Lung (tissue), 12 donors: ENCODE data around the gene VLDLR. TPM values are rescaled to one million over a fixed set of nuclear protein-coding genes. Genes with fewer than 3 reads are reported as not detected.

Source experiments
- ATAC-seq: fragments of 200-7000 bp; cut with Tn5 transposase; one replicate; pipeline ENCODE4 v1.9.1; 2020; ENCODE audit warnings: moderate number of reproducible peaks; ENCODE audit not compliant: insufficient read depth, low FRiP score
- DNase-seq, 3 donors: peaks; one replicate each; pipeline ENCODE4 v3.0.0-alpha.2; 2013 to 2017
- H3K27ac ChIP-seq, 2 donors: one replicate each; pipeline ENCODE4 v1.5.1; 2013; ENCODE audit warnings: mild to moderate bottlenecking in 2 of 2, moderate library complexity in 2 of 2, control low read depth in 1 of 2, inconsistent platforms in 1 of 2, low read depth in 1 of 2, low read length in 1 of 2
- H3K27me3 ChIP-seq, 3 donors: one replicate each; pipeline ENCODE4 v1.5.1; 2013; ENCODE audit warnings: low read length in 2 of 3; ENCODE audit not compliant: control insufficient read depth in 3 of 3, insufficient read depth in 3 of 3
- H3K36me3 ChIP-seq, 4 donors: one replicate each; pipeline ENCODE4 v1.5.1; 2013; ENCODE audit warnings: low read length in 4 of 4, mild to moderate bottlenecking in 1 of 4, moderate library complexity in 1 of 4; ENCODE audit not compliant: control insufficient read depth in 4 of 4, insufficient read depth in 4 of 4
- H3K4me1 ChIP-seq, 5 donors: one replicate each; pipeline ENCODE4 v1.5.1; 2013; ENCODE audit warnings: low read length in 5 of 5, mild to moderate bottlenecking in 2 of 5, moderate library complexity in 1 of 5; ENCODE audit not compliant: control insufficient read depth in 5 of 5, insufficient read depth in 5 of 5
- H3K4me3 ChIP-seq: one replicate; pipeline ENCODE4 v1.5.1; 2013; ENCODE audit warnings: mild to moderate bottlenecking, control low read depth, moderate library complexity
- H3K9ac ChIP-seq, 2 donors: one replicate each; pipeline ENCODE4 v1.5.1; 2013; ENCODE audit warnings: low read length in 2 of 2, control low read depth in 1 of 2; ENCODE audit not compliant: insufficient read depth in 1 of 2
- H3K9me3 ChIP-seq, 4 donors: one replicate each; pipeline ENCODE4 v1.5.1; 2013; ENCODE audit warnings: low read length in 3 of 4, mild to moderate bottlenecking in 1 of 4, moderate library complexity in 1 of 4; ENCODE audit not compliant: control insufficient read depth in 4 of 4, insufficient read depth in 3 of 4
- WGBS, 2 donors: extraction: QIAGEN DNeasy Blood & Tissue Kit; methylation state at CpG; one replicate each; pipeline ENCODE4 v1.1.7; 2013; 5-methylcytosine and 5-hydroxymethylcytosine counted together
- polyA plus RNA-seq, 2 donors: library from polyadenylated mRNA; stranded (reverse); fragments of 200-250 nt; gene quantifications; one replicate each; pipeline ENCODE4 v1.2.1, GENCODE V29; 2013
- total RNA-seq, 2 donors: library from RNA; depleted of rRNA in 1 of 2; stranded (reverse); fragments of >200 nt in 1 of 2; gene quantifications; one replicate each; pipeline ENCODE4 v1.2.1, GENCODE V29; 2014 to 2021
- TF ChIP-seq, protein P1 (sequence below): IDR thresholded peaks from 2 replicates; pipeline ENCODE4 v1.5.1; 2012; ENCODE audit warnings: mild to moderate bottlenecking; ENCODE audit errors: control extremely low read depth, extremely low read depth
- donor health status: control.
- donor health status: control.
- donor health status: Bipolar disorder and iron deficiency.
- donor health status: healthy.
- donor health status: DM: yes; HTN: yes; CAD: no.

The VLDLR gene
- total and polyA plus RNA-seq, 4 donors = 5.7 to 32.3 (median 14.6) TPM

DNA sequence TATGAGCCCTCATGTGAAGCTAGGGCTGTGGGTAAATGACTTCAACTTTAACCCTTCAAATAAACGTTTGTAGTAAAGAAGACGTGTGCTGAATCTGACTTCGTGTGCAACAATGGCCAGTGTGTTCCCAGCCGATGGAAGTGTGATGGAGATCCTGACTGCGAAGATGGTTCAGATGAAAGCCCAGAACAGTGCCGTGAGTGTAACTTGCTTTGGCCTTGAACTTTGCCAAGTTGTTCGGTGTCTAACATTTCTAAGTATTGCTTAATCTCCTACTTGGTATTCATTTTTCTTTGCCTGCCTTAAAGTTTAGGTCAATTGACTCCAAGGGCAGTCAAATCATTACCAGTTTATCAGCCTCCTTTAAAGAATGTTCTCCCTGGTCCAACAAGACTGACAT is 18.2 kb downstream of the VLDLR start:
- H3K4me1 ChIP-seq = peaks cover 0 to 14% (median 5%) of the 10 kb centered on the region in 5 donors
- H3K9me3 ChIP-seq = no peaks in the 10 kb centered on the region
- H3K27me3 ChIP-seq = no peaks in the 10 kb centered on the region
- H3K27ac ChIP-seq = no peak overlapping the region
- no peak overlapping the region for H3K9ac ChIP-seq
- ATAC-seq = no peak
- DNase-seq = no peak
- no peak overlapping the region for H3K4me3 ChIP-seq
- TF ChIP-seq, protein P1, sequence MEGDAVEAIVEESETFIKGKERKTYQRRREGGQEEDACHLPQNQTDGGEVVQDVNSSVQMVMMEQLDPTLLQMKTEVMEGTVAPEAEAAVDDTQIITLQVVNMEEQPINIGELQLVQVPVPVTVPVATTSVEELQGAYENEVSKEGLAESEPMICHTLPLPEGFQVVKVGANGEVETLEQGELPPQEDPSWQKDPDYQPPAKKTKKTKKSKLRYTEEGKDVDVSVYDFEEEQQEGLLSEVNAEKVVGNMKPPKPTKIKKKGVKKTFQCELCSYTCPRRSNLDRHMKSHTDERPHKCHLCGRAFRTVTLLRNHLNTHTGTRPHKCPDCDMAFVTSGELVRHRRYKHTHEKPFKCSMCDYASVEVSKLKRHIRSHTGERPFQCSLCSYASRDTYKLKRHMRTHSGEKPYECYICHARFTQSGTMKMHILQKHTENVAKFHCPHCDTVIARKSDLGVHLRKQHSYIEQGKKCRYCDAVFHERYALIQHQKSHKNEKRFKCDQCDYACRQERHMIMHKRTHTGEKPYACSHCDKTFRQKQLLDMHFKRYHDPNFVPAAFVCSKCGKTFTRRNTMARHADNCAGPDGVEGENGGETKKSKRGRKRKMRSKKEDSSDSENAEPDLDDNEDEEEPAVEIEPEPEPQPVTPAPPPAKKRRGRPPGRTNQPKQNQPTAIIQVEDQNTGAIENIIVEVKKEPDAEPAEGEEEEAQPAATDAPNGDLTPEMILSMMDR = no peak
- 82 to 87% methylated on average over 7 of the region's 7 CpGs for WGBS, 2 donors
- peaks cover 8 to 59% (median 43%) of the 10 kb centered on the region in 4 donors for H3K36me3 ChIP-seq

DNA sequence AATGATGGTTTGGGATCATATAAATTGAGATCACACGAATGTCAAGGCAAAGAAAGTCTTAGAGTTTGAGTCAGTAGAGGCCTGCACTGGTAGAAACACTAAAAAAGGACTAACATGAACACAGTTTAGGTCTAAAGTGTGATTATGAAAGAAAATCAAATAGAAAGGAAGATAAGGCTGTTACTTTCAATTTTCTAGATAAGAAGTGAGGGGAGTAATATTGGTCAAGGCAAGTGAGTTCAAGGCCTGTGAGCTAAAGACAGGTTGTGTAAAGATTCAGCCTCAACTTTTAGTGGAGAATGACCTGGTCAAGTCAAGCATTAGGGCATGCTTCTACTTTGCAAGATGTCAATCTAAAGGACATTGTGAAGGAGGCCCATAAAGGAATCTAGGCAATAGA is 19.0 kb downstream of the VLDLR start:
- ATAC-seq = no peak
- peaks cover 0 to 12% (median 3%) of the 10 kb centered on the region in 5 donors for H3K4me1 ChIP-seq
- no peak for DNase-seq
- TF ChIP-seq, protein P1 = no peak
- no peak overlapping the region for H3K4me3 ChIP-seq
- 79% methylated on average over 1 of the region's 1 CpG for WGBS, 2 donors
- H3K27me3 ChIP-seq = no peaks in the 10 kb centered on the region
- H3K27ac ChIP-seq = no peak overlapping the region
- no peak overlapping the region for H3K9ac ChIP-seq
- no peaks in the 10 kb centered on the region for H3K9me3 ChIP-seq
- H3K36me3 ChIP-seq = peaks cover 8 to 67% (median 48%) of the 10 kb centered on the region in 4 donors

DNA sequence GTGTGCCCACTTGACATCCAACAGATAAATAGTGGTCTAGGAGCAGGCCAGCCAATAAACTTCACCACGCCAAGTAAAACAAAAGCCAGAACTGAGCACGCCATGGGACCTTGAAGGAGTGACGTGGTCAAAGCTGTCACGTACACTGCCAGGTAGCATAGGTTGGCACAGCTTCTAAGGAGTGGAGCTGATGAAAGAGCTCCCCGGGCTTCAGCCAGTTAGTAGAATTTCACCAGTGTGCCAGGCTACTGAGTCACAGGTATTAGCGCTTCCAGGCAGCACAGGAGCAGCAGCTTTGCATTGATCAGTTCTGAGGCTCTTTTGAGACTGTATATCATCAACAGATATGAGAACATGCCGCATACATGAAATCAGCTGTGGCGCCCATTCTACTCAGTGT is 19.4 kb downstream of the VLDLR start:
- H3K9ac ChIP-seq = no peak overlapping the region
- peaks cover 8 to 67% (median 45%) of the 10 kb centered on the region in 4 donors for H3K36me3 ChIP-seq
- H3K4me3 ChIP-seq = no peak overlapping the region
- 93 to 97% methylated on average over 8 of the region's 8 CpGs for WGBS, 2 donors
- no peak overlapping the region for H3K27ac ChIP-seq
- H3K4me1 ChIP-seq = peaks cover 0 to 9% (median 3%) of the 10 kb centered on the region in 5 donors
- no peak for DNase-seq
- H3K27me3 ChIP-seq = no peaks in the 10 kb centered on the region
- no peaks in the 10 kb centered on the region for H3K9me3 ChIP-seq
- ATAC-seq = no peak
- TF ChIP-seq, protein P1 = no peak

DNA sequence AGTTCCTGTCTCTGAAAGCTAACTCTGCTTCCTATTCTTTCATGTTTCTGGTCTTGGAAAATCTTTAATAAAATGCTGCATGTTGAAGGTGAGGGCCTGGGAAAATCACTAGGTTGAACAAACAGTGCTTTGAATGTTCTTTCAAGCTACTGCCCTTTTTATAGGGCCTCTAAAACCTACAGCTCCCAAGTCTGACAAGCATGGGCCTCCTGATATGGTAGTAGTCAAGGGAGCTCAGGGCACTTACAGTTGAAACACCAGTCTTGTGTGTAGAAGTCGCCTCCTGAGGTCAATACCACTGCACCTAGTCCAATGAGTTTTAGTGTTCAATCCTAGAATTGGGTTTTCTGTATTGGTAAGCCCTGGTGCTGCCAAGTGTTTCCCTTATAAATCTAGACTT is 20.5 kb downstream of the VLDLR start:
- no peak for ATAC-seq
- Histone ChIP-seq H3K4me3 (no peak overlapping the region), H3K9me3 (no peaks in the 10 kb centered on the region), H3K27ac (no peak overlapping the region), H3K4me1 (peaks cover 0 to 9% (median 0%) of the 10 kb centered on the region in 5 donors), H3K9ac (no peak overlapping the region), H3K36me3 (peaks cover 9 to 66% (median 49%) of the 10 kb centered on the region in 4 donors), H3K27me3 (no peaks in the 10 kb centered on the region)
- DNase-seq = no peak
- TF ChIP-seq, protein P1 = no peak
- 89 to 98% methylated on average over 1 of the region's 1 CpG for WGBS, 2 donors
